Measurements from ENCODE around the gene CCDC6.

GRCh38 chr10:59859570-59859969 lies 46.8 kb downstream of the CCDC6 start:
- TF ChIP-seq EP300 (IDR thresholded peaks at IDR 0.05) (no peak), CTCF (IDR thresholded peaks at IDR 0.05) (no peak), POLR2A (IDR thresholded peaks at IDR 0.05) (no peak)

Data from ovary (tissue), 3 donors.